HCT116 (cell line): ENCODE results near the gene PSAP. TPM values are rescaled to one million over a fixed set of nuclear protein-coding genes. Genes with fewer than 3 reads are reported as not detected.

Experiments used
- ATAC-seq: fragments of 200-7000 bp; cut with Tn5 transposase; 2 replicates; pipeline ENCODE4 v1.9.1; 2020; ENCODE audit warnings: mild to moderate bottlenecking, moderate library complexity
- BruUV-seq: library from RNA; stranded (reverse); fragments of 400-500 nt; replicated peaks from 2 replicates; lab custom pipeline; 2021; lab: Mats Ljungman, UMichigan
- CTCF ChIA-PET: fragments of 300-600 bp; sonication (Branson Sonifier 250); formaldehyde crosslinking; loops from one replicate; lab custom pipeline; 2021; ENCODE audit warnings: antibody characterized with exemption; lab: Charles Lee
- POLR2A ChIA-PET: fragments of 300-600, 350-600 bp; sonication (Branson Sonifier 250); formaldehyde crosslinking; loops from one replicate; lab custom pipeline; 2021; ENCODE audit warnings: antibody characterized with exemption; lab: Charles Lee
- RAD21 ChIA-PET, 2 experiments: fragments of 300-600 bp; sonication (Branson Sonifier 250); formaldehyde crosslinking; loops; one replicate each; lab custom pipeline; 2023; ENCODE audit warnings: low total read pairs in 2 of 2; ENCODE audit not compliant: uncharacterized antibody in 2 of 2, unreplicated experiment in 2 of 2, low non-redundant PET in 1 of 2; lab: Charles Lee
- DNase-seq: peaks from one replicate; pipeline ENCODE4 v3.0.0-alpha.2; 2010; ENCODE audit warnings: low read depth, low spot score
- H2AFZ ChIP-seq: fragments of 200-600 bp; shearing (Covaris generic), sonication (generic); 2 replicates; pipeline ENCODE4 v1.6.1; 2017; ENCODE audit warnings: low read depth, mixed run types, mixed read lengths, antibody characterized with exemption, low read length; ENCODE audit not compliant: poor library complexity, severe bottlenecking
- H3K27ac ChIP-seq: 2 replicates; pipeline ENCODE4 v1.5.1; 2012; ENCODE audit warnings: low read depth, low read length
- H3K27me3 ChIP-seq: fragments of 200-600 bp; sonication (generic); 2 replicates; pipeline ENCODE4 v1.6.1; 2016; ENCODE audit warnings: mixed run types, low read length, mixed read lengths; ENCODE audit not compliant: insufficient read depth
- H3K36me3 ChIP-seq, 2 experiments: fragments of 200-500 bp in 1 of 2; fragments of 200-600 bp in 1 of 2; sonication (Bioruptor generic) in 1 of 2; sonication (generic) in 1 of 2; 2 replicates each; pipeline versions ENCODE4 v1.5.1 to v1.6.1; 2014 to 2016; ENCODE audit warnings: low read length in 2 of 2, inconsistent platforms in 1 of 2, mixed read lengths in 1 of 2, mixed run types in 1 of 2; ENCODE audit not compliant: insufficient read depth in 2 of 2, control insufficient read depth in 1 of 2
- H3K4me1 ChIP-seq, 2 experiments: fragments of 200-600 bp in 1 of 2; sonication (generic) in 1 of 2; 2 replicates each; pipeline versions ENCODE4 v1.5.1 to v1.6.1; 2012 to 2017; ENCODE audit warnings: low read length in 2 of 2, inconsistent platforms in 1 of 2, mild to moderate bottlenecking in 1 of 2, mixed read lengths in 1 of 2, mixed run types in 1 of 2, moderate library complexity in 1 of 2; ENCODE audit not compliant: insufficient read depth in 2 of 2, control insufficient read depth in 1 of 2
- H3K4me2 ChIP-seq: fragments of 200-600 bp; sonication (generic); 2 replicates; pipeline ENCODE4 v1.6.1; 2017; ENCODE audit warnings: mixed run types, low read length, mixed read lengths
- H3K4me3 ChIP-seq, 2 experiments: fragments of 200-600 bp in 1 of 2; sonication (generic) in 1 of 2; replicated peaks in 1 of 2; 2 replicates each; pipeline ENCODE4 v1.5.1; 2011 to 2016; ENCODE audit warnings: low read length in 2 of 2, control low read depth in 1 of 2, low read depth in 1 of 2, mild to moderate bottlenecking in 1 of 2, mixed read lengths in 1 of 2, mixed run types in 1 of 2
- H3K79me2 ChIP-seq: fragments of 200-600 bp; sonication (generic); 2 replicates; pipeline ENCODE4 v1.6.1; 2017; ENCODE audit warnings: mild to moderate bottlenecking, mixed run types, low read length, moderate library complexity, mixed read lengths; ENCODE audit not compliant: insufficient read depth
- H3K9ac ChIP-seq: fragments of 200-600 bp; sonication (generic); 2 replicates; pipeline ENCODE4 v1.6.1; 2016; ENCODE audit warnings: low read length, mixed read lengths
- H3K9me2 ChIP-seq: fragments of 200-600 bp; sonication (generic), shearing (Covaris generic); 2 replicates; pipeline ENCODE4 v1.6.1; 2017; ENCODE audit warnings: mixed run types, mild to moderate bottlenecking, moderate library complexity; ENCODE audit not compliant: insufficient read depth
- H3K9me3 ChIP-seq, 2 experiments: fragments of 200-500 bp in 1 of 2; fragments of 200-600 bp in 1 of 2; sonication (Bioruptor generic) in 1 of 2; sonication (generic) in 1 of 2; 2 replicates each; pipeline ENCODE4 v1.6.1; 2014 to 2017; ENCODE audit warnings: low read length in 2 of 2, mixed read lengths in 2 of 2, inconsistent platforms in 1 of 2, low read depth in 1 of 2, mild to moderate bottlenecking in 1 of 2, mixed run types in 1 of 2, moderate library complexity in 1 of 2; ENCODE audit not compliant: control insufficient read depth in 1 of 2, insufficient read depth in 1 of 2
- H4K20me1 ChIP-seq: fragments of 200-600 bp; sonication (generic), shearing (Covaris generic); 2 replicates; pipeline ENCODE4 v1.6.1; 2017; ENCODE audit warnings: mixed run types, mild to moderate bottlenecking, moderate library complexity; ENCODE audit not compliant: insufficient read depth
- CBX3 ChIP-seq: IDR thresholded peaks from 2 replicates; pipeline ENCODE4 v1.6.1; 2012; ENCODE audit warnings: low read depth
- CTCF ChIP-seq, 3 experiments: fragments of 200-600 bp in 1 of 3; sonication (generic) in 1 of 3; IDR thresholded peaks in 2 of 3; conservative IDR thresholded peaks in 1 of 3; 2 replicates each; pipeline ENCODE4 v1.5.1; 2012 to 2017; ENCODE audit warnings: low read depth in 2 of 3, low read length in 2 of 3, antibody characterized with exemption in 1 of 3, borderline replicate concordance in 1 of 3, control low read depth in 1 of 3, mild to moderate bottlenecking in 1 of 3, mixed read lengths in 1 of 3, mixed run types in 1 of 3, moderate library complexity in 1 of 3; ENCODE audit not compliant: insufficient read depth in 1 of 3
- EZH2phosphoT487 ChIP-seq: fragments of 200-600 bp; IDR thresholded peaks from 2 replicates; pipeline ENCODE4 v1.6.1; 2018; ENCODE audit warnings: antibody characterized with exemption, borderline replicate concordance
- POLR2AphosphoS5 ChIP-seq: IDR thresholded peaks from 2 replicates; pipeline ENCODE4 v1.6.1; 2011; ENCODE audit warnings: mild to moderate bottlenecking, low read depth, low read length, moderate library complexity
- RAD21 ChIP-seq: IDR thresholded peaks from 2 replicates; pipeline ENCODE4 v1.6.1; 2012; ENCODE audit warnings: low read depth, mild to moderate bottlenecking
- SIN3A ChIP-seq: IDR thresholded peaks from 2 replicates; pipeline ENCODE4 v1.6.1; 2012; ENCODE audit warnings: low read depth
- SRF ChIP-seq: IDR thresholded peaks from 2 replicates; pipeline ENCODE4 v1.6.1; 2012; ENCODE audit warnings: low read depth
- YY1 ChIP-seq: IDR thresholded peaks from 2 replicates; pipeline ENCODE4 v1.6.1; 2011; ENCODE audit warnings: low read length, low read depth, moderate library complexity, mild to moderate bottlenecking; ENCODE audit not compliant: insufficient replicate concordance; ENCODE audit errors: extremely low read depth
- ZFX ChIP-seq: fragments of 450-650 bp; IDR thresholded peaks from 2 replicates; pipeline ENCODE4 v1.6.1; 2017
- ZNF274 ChIP-seq: fragments of 200-500 bp; sonication (Bioruptor generic); IDR thresholded peaks from 2 replicates; pipeline ENCODE4 v1.6.1; 2014; ENCODE audit warnings: mild to moderate bottlenecking, low read depth, low read length, inconsistent platforms
- intact Hi-C: fragments of 100-400 bp; cut with micrococcal nuclease; formaldehyde crosslinking; loops from 2 replicates; pipeline ENCODE4 v1.10.0; 2022
- total RNA-seq: library from RNA; stranded (reverse); gene quantifications from one replicate; pipeline ENCODE4 v1.2.1, GENCODE V29; 2021; ENCODE audit not compliant: unreplicated experiment

Gene PSAP
- total RNA-seq, 1 experiment from 2014 or later: 444 TPM

GRCh38 chr10:71798308-71798624 lies 52.8 kb downstream of the PSAP start:
- no peaks in the 10 kb centered on the region for H4K20me1 ChIP-seq
- no peak overlapping the region for H2AFZ ChIP-seq
- no peak overlapping the region for H3K9ac ChIP-seq
- H3K36me3 ChIP-seq: no peaks in the 10 kb centered on the region
- H3K4me3 ChIP-seq: no peak overlapping the region
- DNase-seq (no peak), ATAC-seq (no peak)
- ChIA-PET CTCF (no interaction called here), POLR2A (no interaction called here), RAD21 (no interaction called here)
- H3K79me2 ChIP-seq: no peaks in the 10 kb centered on the region
- BruUV-seq: no TSS peak
- TF ChIP-seq SIN3A (no peak), ZNF274 (no peak), CBX3 (no peak), SRF (no peak), POLR2AphosphoS5 (no peak), EZH2phosphoT487 (no peak), CTCF (IDR thresholded peaks at IDR 0.05 in 2 of 3, conservative IDR thresholded peaks at IDR 0.05 in 1 of 3; ENCODE audit: borderline replicate concordance in 1 of 3, insufficient read depth in 1 of 3, low read depth in 2 of 3, low read length in 2 of 3) (no peak), ZFX (no peak), YY1 (no peak), RAD21 (no peak)
- H3K9me2 ChIP-seq: no peaks in the 10 kb centered on the region
- H3K9me3 ChIP-seq: no peaks in the 10 kb centered on the region
- H3K4me2 ChIP-seq: no peak overlapping the region
- H3K4me1 ChIP-seq: no peaks in the 10 kb centered on the region
- 0 out of 2 replicates have a peak, but pooled peaks cover 4% of the 10 kb centered on the region for H3K27me3 ChIP-seq
- intact Hi-C loops: loop anchor here (10.0 kb wide), 1 partner anchor 213 kb away; no protein-coding TSS in a partner anchor
- no peak overlapping the region for H3K27ac ChIP-seq
